ENCODE data around the gene TGFBR3. TPM values are rescaled to one million over a fixed set of nuclear protein-coding genes. Genes with fewer than 3 reads are reported as not detected.

Gene TGFBR3
- total RNA-seq, 1 experiment from 2014 or later = 4.2 TPM

GRCh38 chr1:91703095-91703494 is 182.9 kb downstream of the TGFBR3 start:
- POLR2A ChIA-PET = no interaction called here
- no peak for ATAC-seq
- H3K4me1 Mint-ChIP-seq = peaks cover 35% of the 10 kb centered on the region

GRCh38 chr1:91701472-91701869 is 184.5 kb downstream of the TGFBR3 start:
- no peak overlapping the region for H3K27ac Mint-ChIP-seq
- ATAC-seq (no peak), DNase-seq (ENCODE audit: low spot score) (no peak)
- no peaks in the 10 kb centered on the region for H3K9me3 Mint-ChIP-seq
- ChIA-PET CTCF (no interaction called here), POLR2A (no interaction called here)
- H3K4me1 Mint-ChIP-seq = peaks cover 33% of the 10 kb centered on the region
- H3K36me3 Mint-ChIP-seq = no peaks in the 10 kb centered on the region
- H3K27me3 Mint-ChIP-seq (ENCODE audit: low read depth) = no peaks in the 10 kb centered on the region
- H3K4me3 Mint-ChIP-seq = no peak overlapping the region
- TF ChIP-seq FOXP1 (CRISPR knock-in tag; IDR thresholded peaks at IDR 0.05; ENCODE audit: borderline replicate concordance) (no peak), ZNF423 (CRISPR knock-in tag; IDR thresholded peaks at IDR 0.05) (no peak), MAX (CRISPR knock-in tag; IDR thresholded peaks at IDR 0.05) (no peak), E2F1 (CRISPR knock-in tag; IDR thresholded peaks at IDR 0.05) (no peak), ZNF138 (CRISPR knock-in tag; conservative IDR thresholded peaks at IDR 0.05) (no peak), TEAD1 (CRISPR knock-in tag; IDR thresholded peaks at IDR 0.05) (no peak), JUN (CRISPR knock-in tag; IDR thresholded peaks at IDR 0.05) (no peak), FOXP4 (CRISPR knock-in tag; IDR thresholded peaks at IDR 0.05) (no peak), ZSCAN18 (CRISPR knock-in tag; IDR thresholded peaks at IDR 0.05) (no peak), ATF1 (CRISPR knock-in tag; IDR thresholded peaks at IDR 0.05) (no peak), KAT7 (CRISPR knock-in tag; IDR thresholded peaks at IDR 0.05; ENCODE audit: borderline replicate concordance) (no peak), TEAD4 (CRISPR knock-in tag; IDR thresholded peaks at IDR 0.05) (no peak), ZNF263 (CRISPR knock-in tag; IDR thresholded peaks at IDR 0.05; ENCODE audit: low read depth) (no peak), CTCF (IDR thresholded peaks at IDR 0.05) (no peak), ZNF317 (CRISPR knock-in tag; IDR thresholded peaks at IDR 0.05; ENCODE audit: borderline replicate concordance, low read depth) (no peak)

More at GRCh38 chr1:91703095-91703494, 182.9 kb downstream of the TGFBR3 start:
- TF ChIP-seq IRF1 (CRISPR knock-in tag; IDR thresholded peaks at IDR 0.05) = no peak
- no peak for TF ChIP-seq CBFB (CRISPR knock-in tag; IDR thresholded peaks at IDR 0.05; ENCODE audit: low read depth)
- no peak for TF ChIP-seq ZNF232 (CRISPR knock-in tag; IDR thresholded peaks at IDR 0.05)
- TF ChIP-seq MYBL2 (CRISPR knock-in tag; IDR thresholded peaks at IDR 0.05) = no peak
- TF ChIP-seq MAX (CRISPR knock-in tag; IDR thresholded peaks at IDR 0.05) = no peak
- no peak for TF ChIP-seq ZNF263 (CRISPR knock-in tag; IDR thresholded peaks at IDR 0.05; ENCODE audit: low read depth)
- TF ChIP-seq AFF4 (CRISPR knock-in tag; IDR thresholded peaks at IDR 0.05; ENCODE audit: borderline replicate concordance) = no peak
- CTCF ChIA-PET = no interaction called here
- H3K27me3 Mint-ChIP-seq (ENCODE audit: low read depth) = no peaks in the 10 kb centered on the region
- no peaks in the 10 kb centered on the region for H3K36me3 Mint-ChIP-seq
- no peak overlapping the region for H3K4me3 Mint-ChIP-seq
- H3K27ac Mint-ChIP-seq = no peak overlapping the region
- no peak for DNase-seq (ENCODE audit: low spot score)
- H3K9me3 Mint-ChIP-seq = no peaks in the 10 kb centered on the region
